IPS-NIHi11 (cell line): Measurements from ENCODE around the gene TFCP2.

Experiments used
- DNase-seq: peaks from one replicate; pipeline ENCODE4 v3.0.0; 2012; ENCODE audit warnings: mixed read lengths, low spot score

TFCP2 gene

GRCh38 chr12:51156245-51156765, 16.6 kb downstream of the TFCP2 start:
- no peak for DNase-seq

- DNase-seq: no peak
These were observed 20.0 kb downstream of the TFCP2 start for GRCh38 chr12:51152953-51153352.

GRCh38 chr12:51150777-51151176, 22.2 kb downstream of the TFCP2 start:
- DNase-seq: no peak

GRCh38 chr12:51147309-51147708, 25.6 kb downstream of the TFCP2 start:
- DNase-seq: no peak

- no peak for DNase-seq
These were observed 33.6 kb downstream of the TFCP2 start for GRCh38 chr12:51139292-51139844.

- no peak for DNase-seq
These were observed 40.2 kb downstream of the TFCP2 start for GRCh38 chr12:51132693-51133092.

GRCh38 chr12:51131745-51132521, 41.0 kb downstream of the TFCP2 start:
- no peak for DNase-seq

GRCh38 chr12:51128919-51129318, 44.0 kb downstream of the TFCP2 start:
- DNase-seq: no peak

- DNase-seq: no peak
These were observed 45.7 kb downstream of the TFCP2 start for GRCh38 chr12:51127050-51127729.

GRCh38 chr12:51126297-51126696, 46.6 kb downstream of the TFCP2 start:
- no peak for DNase-seq

- no peak for DNase-seq
These were observed 48.4 kb downstream of the TFCP2 start for GRCh38 chr12:51124504-51124903.

GRCh38 chr12:51122844-51123243, 50.1 kb downstream of the TFCP2 start:
- no peak for DNase-seq

GRCh38 chr12:51118706-51119105, 54.2 kb downstream of the TFCP2 start:
- no peak for DNase-seq

GRCh38 chr12:51115533-51115932, 57.4 kb downstream of the TFCP2 start:
- DNase-seq: no peak

- DNase-seq: no peak
These were observed 64.8 kb downstream of the TFCP2 start for GRCh38 chr12:51108136-51108535.

- no peak for DNase-seq
These were observed 69.0 kb downstream of the TFCP2 start for GRCh38 chr12:51103977-51104376.

GRCh38 chr12:51098611-51099010, 74.3 kb downstream of the TFCP2 start:
- no peak for DNase-seq

GRCh38 chr12:51090705-51091229, 82.2 kb downstream of the TFCP2 start:
- no peak for DNase-seq

- DNase-seq: no peak
These were observed 85.1 kb downstream of the TFCP2 start for GRCh38 chr12:51087818-51088217.

- no peak for DNase-seq
These were observed 86.0 kb downstream of the TFCP2 start for GRCh38 chr12:51086933-51087332.

- no peak for DNase-seq
These were observed 87.2 kb downstream of the TFCP2 start for GRCh38 chr12:51085757-51086156.

GRCh38 chr12:51083126-51083833, 89.7 kb downstream of the TFCP2 start, which contains the start of gene CSRNP2:
CSRNP2 (minus strand) TSS chr12:51083596; CDS start chr12:51076561, 7,035 bp downstream.
- peak; percentile 98 for DNase-seq
